ENCODE data around the gene OBSCN. TPM values are rescaled to one million over a fixed set of nuclear protein-coding genes. Genes with fewer than 3 reads are reported as not detected.

Gene OBSCN
- total RNA-seq, 1 donor from 2014 or later, result 30.2 TPM

GRCh38 chr1:228284148-228284495 lies 76.3 kb downstream of the OBSCN start:
- DNase-seq (ENCODE audit: low spot score in 2 of 2) (no peak), FAIRE-seq (no peak)

- no peak for FAIRE-seq
- DNase-seq (ENCODE audit: low spot score in 2 of 2), result no peak
Measured at GRCh38 chr1:228284521-228284920, 76.7 kb downstream of the OBSCN start.

- DNase-seq (ENCODE audit: low spot score in 2 of 2) (no peak), FAIRE-seq (no peak)
Measured at GRCh38 chr1:228285661-228286504, 78.0 kb downstream of the OBSCN start.

GRCh38 chr1:228286505-228287417 lies 78.9 kb downstream of the OBSCN start:
- DNase-seq (ENCODE audit: low spot score in 2 of 2), result no peak
- FAIRE-seq, result no peak

DNA sequence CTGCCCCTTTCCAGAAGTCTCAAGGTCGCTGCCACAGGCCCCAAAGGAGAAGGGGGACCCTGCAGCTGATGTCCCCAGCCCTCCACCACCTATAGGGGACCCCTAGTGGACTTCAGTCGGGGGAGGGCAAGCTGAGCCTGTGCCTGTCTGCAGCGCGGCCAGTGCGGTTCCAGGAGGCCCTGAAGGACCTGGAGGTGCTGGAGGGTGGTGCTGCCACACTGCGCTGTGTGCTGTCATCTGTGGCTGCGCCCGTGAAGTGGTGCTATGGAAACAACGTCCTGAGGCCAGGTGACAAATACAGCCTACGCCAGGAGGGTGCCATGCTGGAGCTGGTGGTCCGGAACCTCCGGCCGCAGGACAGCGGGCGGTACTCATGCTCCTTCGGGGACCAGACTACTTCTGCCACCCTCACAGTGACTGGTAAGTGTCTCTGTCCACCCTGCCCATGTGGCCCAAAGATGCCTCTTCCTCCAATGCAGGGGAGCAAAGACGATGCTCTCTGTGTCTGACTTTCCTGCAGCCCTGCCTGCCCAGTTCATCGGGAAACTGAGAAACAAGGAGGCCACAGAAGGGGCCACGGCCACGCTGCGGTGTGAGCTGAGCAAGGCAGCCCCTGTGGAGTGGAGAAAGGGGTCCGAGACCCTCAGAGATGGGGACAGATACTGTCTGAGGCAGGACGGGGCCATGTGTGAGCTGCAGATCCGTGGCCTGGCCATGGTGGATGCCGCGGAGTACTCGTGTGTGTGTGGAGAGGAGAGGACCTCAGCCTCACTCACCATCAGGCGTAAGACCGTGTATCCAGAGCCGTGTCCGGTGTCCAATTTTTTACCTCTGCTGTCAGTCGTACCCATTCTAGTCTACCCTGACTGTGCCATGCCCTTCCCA lies 79.9 kb downstream of the OBSCN start:
- DNase-seq (ENCODE audit: low spot score in 2 of 2), result no peak
- FAIRE-seq, result no peak

DNA sequence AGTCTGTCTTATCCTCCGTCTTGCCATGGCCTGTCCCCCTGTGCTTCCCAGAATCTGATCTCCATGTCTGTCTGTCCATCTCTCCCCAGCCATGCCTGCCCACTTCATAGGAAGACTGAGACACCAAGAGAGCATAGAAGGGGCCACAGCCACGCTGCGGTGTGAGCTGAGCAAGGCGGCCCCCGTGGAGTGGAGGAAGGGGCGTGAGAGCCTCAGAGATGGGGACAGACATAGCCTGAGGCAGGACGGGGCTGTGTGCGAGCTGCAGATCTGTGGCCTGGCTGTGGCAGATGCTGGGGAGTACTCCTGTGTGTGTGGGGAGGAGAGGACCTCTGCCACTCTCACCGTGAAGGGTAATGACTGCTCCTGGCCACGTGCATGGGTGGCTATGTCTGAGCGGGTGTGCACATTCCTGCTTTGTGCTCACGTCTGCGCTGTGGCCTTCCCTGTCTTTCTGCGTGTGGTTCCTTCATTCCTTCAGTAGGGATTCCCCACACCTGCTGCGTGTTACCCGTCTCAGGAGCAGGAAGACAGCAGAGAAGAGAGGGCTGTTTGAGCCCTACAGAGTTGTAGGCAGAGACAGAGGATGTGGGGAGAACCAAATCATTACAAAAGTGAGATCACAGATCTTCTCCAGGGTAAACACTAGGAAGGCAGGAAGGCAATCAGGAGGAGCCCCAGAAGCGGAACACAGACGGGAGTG lies 80.8 kb downstream of the OBSCN start:
- FAIRE-seq, result no peak
- DNase-seq (ENCODE audit: low spot score in 2 of 2), result no peak

- no peak for DNase-seq (ENCODE audit: low spot score in 2 of 2)
- FAIRE-seq, result no peak
Measured at GRCh38 chr1:228289239-228289849, 81.5 kb downstream of the OBSCN start.

- DNase-seq (ENCODE audit: low spot score in 2 of 2), result no peak
- no peak for FAIRE-seq
Measured at GRCh38 chr1:228289996-228290881, 82.4 kb downstream of the OBSCN start.

- FAIRE-seq (no peak), DNase-seq (ENCODE audit: low spot score in 2 of 2) (no peak)
Measured at GRCh38 chr1:228291906-228292608, 84.2 kb downstream of the OBSCN start.

DNA sequence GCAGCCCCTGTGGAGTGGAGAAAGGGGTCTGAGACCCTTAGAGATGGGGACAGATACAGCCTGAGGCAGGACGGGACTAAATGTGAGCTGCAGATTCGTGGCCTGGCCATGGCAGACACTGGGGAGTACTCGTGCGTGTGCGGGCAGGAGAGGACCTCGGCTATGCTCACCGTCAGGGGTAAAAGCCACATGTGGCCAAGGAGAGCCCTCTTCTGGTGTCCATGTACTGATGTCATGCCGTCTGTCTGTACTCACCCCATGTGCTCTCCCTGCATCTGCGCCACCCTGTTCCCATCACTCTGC lies 84.7 kb downstream of the OBSCN start:
- FAIRE-seq (no peak), DNase-seq (ENCODE audit: low spot score in 2 of 2) (no peak)

- no peak for FAIRE-seq
- DNase-seq (ENCODE audit: low spot score in 2 of 2), result no peak
Measured at GRCh38 chr1:228293393-228293792, 85.5 kb downstream of the OBSCN start.

- FAIRE-seq (no peak), DNase-seq (ENCODE audit: low spot score in 2 of 2) (no peak)
Measured at GRCh38 chr1:228293816-228294500, 86.1 kb downstream of the OBSCN start.

DNA sequence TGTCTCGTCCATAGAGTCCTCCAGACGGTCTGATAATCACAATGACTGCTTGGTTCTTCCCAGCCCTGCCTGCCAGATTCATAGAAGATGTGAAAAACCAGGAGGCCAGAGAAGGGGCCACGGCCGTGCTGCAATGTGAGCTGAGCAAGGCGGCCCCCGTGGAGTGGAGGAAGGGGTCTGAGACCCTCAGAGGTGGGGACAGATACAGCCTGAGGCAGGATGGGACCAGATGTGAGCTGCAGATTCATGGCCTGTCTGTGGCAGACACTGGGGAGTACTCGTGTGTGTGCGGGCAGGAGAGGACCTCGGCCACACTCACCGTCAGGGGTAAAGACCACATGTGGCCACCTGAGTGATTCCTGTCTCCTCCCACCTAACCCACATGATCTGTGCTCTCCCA lies 86.9 kb downstream of the OBSCN start:
- no peak for DNase-seq (ENCODE audit: low spot score in 2 of 2)
- no peak for FAIRE-seq

DNA sequence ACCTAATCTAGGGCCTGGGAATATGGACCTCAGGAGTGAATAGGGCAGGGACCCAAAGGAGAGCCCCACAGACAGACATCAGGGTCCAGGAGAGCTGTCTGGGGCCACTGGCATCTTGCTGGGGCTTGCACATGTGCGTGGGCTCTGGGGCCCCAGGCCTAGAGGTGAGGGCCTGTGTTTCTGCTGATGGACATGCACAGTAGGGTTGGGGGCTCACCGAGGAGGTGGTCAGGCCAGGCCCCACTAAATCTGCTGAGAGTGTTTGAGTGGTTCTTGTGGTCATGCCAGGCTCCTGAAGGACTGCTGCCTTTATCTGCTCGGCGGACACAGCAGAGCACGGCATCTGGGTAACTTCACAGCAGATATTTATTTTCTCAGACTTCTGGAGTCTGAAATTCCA lies 87.4 kb downstream of the OBSCN start:
- no peak for FAIRE-seq

DNA sequence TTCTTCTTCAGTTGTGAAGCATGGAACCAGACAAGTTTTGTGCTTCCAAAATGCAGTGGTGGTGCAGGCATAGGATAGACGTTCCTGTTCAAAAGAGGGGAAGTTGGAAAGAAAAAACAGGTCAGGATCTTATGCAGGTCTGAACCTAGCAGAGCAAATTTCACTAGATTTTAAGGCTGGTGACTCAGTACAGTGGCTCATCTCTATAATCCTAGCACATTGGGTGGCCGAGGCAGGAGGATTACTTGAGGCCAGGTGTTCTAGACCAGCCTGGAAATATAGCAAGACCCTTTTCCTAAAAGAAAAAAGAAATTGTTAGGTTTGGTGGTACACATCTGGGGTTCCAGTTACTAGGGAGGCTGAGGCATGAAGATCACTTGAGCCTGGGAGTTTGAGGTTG lies 88.1 kb downstream of the OBSCN start:
- FAIRE-seq, result no peak
- no peak for DNase-seq (ENCODE audit: low spot score in 2 of 2)

More for the DNA sequence above, 87.4 kb downstream of the OBSCN start:
- DNase-seq (ENCODE audit: low spot score in 2 of 2), result no peak

DNA sequence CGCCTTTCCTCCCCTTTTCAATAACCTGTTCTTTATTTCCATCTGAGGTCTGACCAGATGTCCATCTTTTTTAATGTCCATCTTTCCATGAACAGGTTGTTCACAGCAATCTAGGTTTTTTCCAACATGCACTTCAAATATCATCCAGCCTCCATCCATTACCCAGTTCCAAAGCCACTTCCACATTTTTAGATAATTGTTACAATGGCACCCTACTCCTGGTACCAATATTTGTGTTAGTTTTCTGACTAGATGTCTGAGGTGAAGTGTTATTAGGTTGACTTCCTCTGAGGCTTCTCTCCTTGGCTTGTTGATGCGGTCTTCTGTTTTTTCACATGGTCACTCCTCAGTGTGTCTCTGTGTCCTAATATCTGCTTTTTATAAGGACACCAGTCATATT lies 89.4 kb downstream of the OBSCN start:
- FAIRE-seq (no peak), DNase-seq (ENCODE audit: low spot score in 2 of 2) (no peak)

GRCh38 chr1:228297822-228298221 lies 90.0 kb downstream of the OBSCN start:
- DNase-seq (ENCODE audit: low spot score in 2 of 2) (no peak), FAIRE-seq (no peak)

GRCh38 chr1:228298471-228298870 lies 90.6 kb downstream of the OBSCN start:
- no peak for FAIRE-seq
- DNase-seq (ENCODE audit: low spot score in 2 of 2), result no peak
